Measurements from ENCODE around the gene DDX46. TPM values are rescaled to one million over a fixed set of nuclear protein-coding genes. Genes with fewer than 3 reads are reported as not detected.

Gene DDX46
- total RNA-seq, 1 experiment from 2014 or later = 128 TPM

GRCh38 chr5:134803821-134804220 is 45.2 kb downstream of the DDX46 start:
- peaks cover 34% of the 10 kb centered on the region for H3K36me3 ChIP-seq (ENCODE audit: insufficient read depth, low read length, poor library complexity, severe bottlenecking)
- no peak for DNase-seq (ENCODE audit: low spot score)
- H3K9me3 ChIP-seq (ENCODE audit: low read depth, low read length, poor library complexity, severe bottlenecking) = no peaks in the 10 kb centered on the region
- no peaks in the 10 kb centered on the region for H3K27me3 ChIP-seq (replicated peaks; ENCODE audit: insufficient read depth, low read depth, low read length, poor library complexity)
- intact Hi-C loops (cut with micrococcal nuclease; ENCODE audit: unreplicated experiment) = no loop called here
- H3K4me3 ChIP-seq (ENCODE audit: low read depth, low read length, poor library complexity, severe bottlenecking) = no peak overlapping the region
- BruUV-seq (replicated peaks) = no TSS peak
- H3K4me1 ChIP-seq (ENCODE audit: insufficient read depth, low read length, poor library complexity, severe bottlenecking) = no peaks in the 10 kb centered on the region
- ChIA-PET CTCF (interaction anchor here (0.6 kb wide), 1 partner anchor 126 kb away, joined by 11 read pairs; no protein-coding TSS in a partner anchor), POLR2A (ENCODE audit: low non-redundant PET) (no interaction called here)
- no peak overlapping the region for H3K27ac ChIP-seq (ENCODE audit: low read depth, low read length, poor library complexity, severe bottlenecking)
- TF ChIP-seq CTCF (conservative IDR thresholded peaks at IDR 0.05; ENCODE audit: low read depth, low read length) (no peak), EZH2 (IDR thresholded peaks at IDR 0.05; ENCODE audit: borderline replicate concordance, low read depth, low read length, poor library complexity, severe bottlenecking) (no peak)

GRCh38 chr5:134813407-134813806 is 54.8 kb downstream of the DDX46 start:
- Histone ChIP-seq H3K4me1 (ENCODE audit: insufficient read depth, low read length, poor library complexity, severe bottlenecking) (no peaks in the 10 kb centered on the region), H3K27ac (ENCODE audit: low read depth, low read length, poor library complexity, severe bottlenecking) (no peak overlapping the region), H3K27me3 (replicated peaks; ENCODE audit: insufficient read depth, low read depth, low read length, poor library complexity) (no peaks in the 10 kb centered on the region), H3K36me3 (ENCODE audit: insufficient read depth, low read length, poor library complexity, severe bottlenecking) (peaks cover 49% of the 10 kb centered on the region), H3K4me3 (ENCODE audit: low read depth, low read length, poor library complexity, severe bottlenecking) (no peak overlapping the region), H3K9me3 (ENCODE audit: low read depth, low read length, poor library complexity, severe bottlenecking) (no peaks in the 10 kb centered on the region)
- ChIA-PET POLR2A (ENCODE audit: low non-redundant PET) (no interaction called here), CTCF (no interaction called here)
- intact Hi-C loops (cut with micrococcal nuclease; ENCODE audit: unreplicated experiment) = no loop called here
- no TSS peak for BruUV-seq (replicated peaks)
- TF ChIP-seq CTCF (conservative IDR thresholded peaks at IDR 0.05; ENCODE audit: low read depth, low read length) = no peak
- TF ChIP-seq EZH2 (IDR thresholded peaks at IDR 0.05; ENCODE audit: borderline replicate concordance, low read depth, low read length, poor library complexity, severe bottlenecking) = no peak
- DNase-seq (ENCODE audit: low spot score) = no peak

DNA sequence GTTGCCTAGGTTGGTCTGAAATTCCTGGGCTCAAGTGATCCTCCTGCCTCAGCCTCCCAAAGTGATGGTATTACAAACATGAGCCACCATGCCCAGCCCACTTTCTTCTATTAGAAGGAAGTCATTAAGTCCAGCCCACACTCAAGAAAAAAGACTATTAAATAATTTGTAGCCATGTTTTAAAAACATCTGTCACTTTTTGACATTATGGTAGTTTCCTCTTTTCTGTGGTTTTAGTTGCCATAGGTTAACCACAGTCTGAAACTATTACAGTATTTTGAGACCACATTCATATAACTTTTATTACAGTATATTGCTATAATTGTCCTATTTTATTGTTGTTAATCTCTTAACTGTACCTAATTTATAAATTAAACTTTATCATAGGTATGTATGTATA is 55.2 kb downstream of the DDX46 start:
- ChIA-PET CTCF (no interaction called here), POLR2A (ENCODE audit: low non-redundant PET) (no interaction called here)
- Histone ChIP-seq H3K36me3 (ENCODE audit: insufficient read depth, low read length, poor library complexity, severe bottlenecking) (peaks cover 52% of the 10 kb centered on the region), H3K4me3 (ENCODE audit: low read depth, low read length, poor library complexity, severe bottlenecking) (no peak overlapping the region), H3K4me1 (ENCODE audit: insufficient read depth, low read length, poor library complexity, severe bottlenecking) (no peaks in the 10 kb centered on the region), H3K9me3 (ENCODE audit: low read depth, low read length, poor library complexity, severe bottlenecking) (no peaks in the 10 kb centered on the region), H3K27me3 (replicated peaks; ENCODE audit: insufficient read depth, low read depth, low read length, poor library complexity) (no peaks in the 10 kb centered on the region), H3K27ac (ENCODE audit: low read depth, low read length, poor library complexity, severe bottlenecking) (no peak overlapping the region)
- no peak for DNase-seq (ENCODE audit: low spot score)
- BruUV-seq (replicated peaks) = no TSS peak
- no peak for TF ChIP-seq CTCF (conservative IDR thresholded peaks at IDR 0.05; ENCODE audit: low read depth, low read length)
- TF ChIP-seq EZH2 (IDR thresholded peaks at IDR 0.05; ENCODE audit: borderline replicate concordance, low read depth, low read length, poor library complexity, severe bottlenecking) = no peak
- intact Hi-C loops (cut with micrococcal nuclease; ENCODE audit: unreplicated experiment) = no loop called here

All from A673 (cell line).